GM19043 (cell line): ENCODE data around the gene CCDC106.

Experiments used
- ATAC-seq: cut with Tn5 transposase; IDR thresholded peaks from one replicate; pipeline ENCODE4 v1.9.1; 2021; ENCODE audit warnings: low read depth; ENCODE audit not compliant: unreplicated experiment

The CCDC106 gene

DNA sequence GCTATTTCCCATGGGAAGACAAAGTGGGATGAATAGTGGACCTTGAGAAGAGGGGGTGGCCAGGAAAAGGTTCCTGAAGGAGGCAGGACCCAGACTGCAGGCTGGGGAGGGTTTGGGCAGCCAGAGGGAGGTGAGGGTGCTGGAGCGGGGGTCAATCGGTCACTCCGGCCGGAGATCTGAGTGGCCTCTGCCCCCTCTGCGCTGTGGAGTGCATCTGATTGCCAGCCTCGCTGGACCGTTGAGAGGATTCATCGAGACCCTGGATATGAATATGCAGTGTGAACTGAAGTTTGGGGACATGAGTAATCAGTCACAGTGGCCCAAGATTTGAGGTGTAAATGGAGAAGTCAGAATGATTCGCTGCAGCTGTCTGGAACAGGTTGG, 12.7 kb upstream of the CCDC106 start:
- no peak for ATAC-seq

DNA sequence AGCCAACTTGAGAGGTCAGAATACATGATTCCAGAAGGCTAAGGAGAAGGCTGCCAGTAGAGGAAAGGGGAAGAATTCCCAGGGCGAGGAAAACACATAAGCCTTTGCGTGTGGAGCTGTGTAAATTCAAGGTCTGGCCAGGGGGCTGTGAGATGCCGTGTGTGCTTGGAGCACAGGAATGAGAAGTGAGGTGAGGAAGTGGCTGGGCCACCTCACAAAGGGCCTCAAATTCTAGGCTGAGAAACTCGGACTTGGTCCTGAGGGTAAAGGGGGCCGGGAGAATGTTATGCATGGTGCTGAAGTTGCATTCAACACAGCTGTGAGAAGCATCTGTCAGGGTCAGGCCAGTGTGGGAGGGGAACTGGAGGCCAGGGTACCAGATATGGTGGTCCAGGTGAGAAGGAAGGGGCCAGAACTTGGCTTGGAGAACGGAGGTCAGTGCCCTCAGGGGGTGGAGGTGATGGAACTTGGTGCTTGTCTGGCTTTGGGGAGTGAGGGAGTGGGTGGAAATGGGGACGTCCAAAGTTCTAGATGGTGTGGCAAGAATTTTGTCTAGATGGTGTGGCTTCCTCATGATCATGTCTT, 12.1 kb upstream of the CCDC106 start:
- no peak for ATAC-seq

DNA sequence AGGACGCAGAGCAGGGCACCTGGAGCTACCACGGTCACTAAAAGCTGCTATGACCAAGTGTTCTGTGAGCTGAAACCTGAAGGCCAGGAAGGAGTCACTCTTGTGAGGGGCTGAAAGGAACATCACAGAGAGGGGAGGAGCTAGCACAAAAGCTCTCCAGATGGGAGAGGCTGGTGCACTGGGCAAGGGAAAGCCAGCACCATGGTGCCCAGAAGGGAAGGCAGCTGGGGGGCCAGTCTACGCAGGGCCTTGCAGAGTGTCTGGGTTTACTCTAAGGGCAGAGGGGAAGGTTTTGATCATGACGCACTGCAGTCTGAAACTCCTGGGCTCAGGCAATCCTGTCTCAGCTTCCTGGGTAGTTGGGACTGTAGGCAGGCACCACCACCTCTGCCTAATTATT, 11.3 kb upstream of the CCDC106 start:
- ATAC-seq: no peak

DNA sequence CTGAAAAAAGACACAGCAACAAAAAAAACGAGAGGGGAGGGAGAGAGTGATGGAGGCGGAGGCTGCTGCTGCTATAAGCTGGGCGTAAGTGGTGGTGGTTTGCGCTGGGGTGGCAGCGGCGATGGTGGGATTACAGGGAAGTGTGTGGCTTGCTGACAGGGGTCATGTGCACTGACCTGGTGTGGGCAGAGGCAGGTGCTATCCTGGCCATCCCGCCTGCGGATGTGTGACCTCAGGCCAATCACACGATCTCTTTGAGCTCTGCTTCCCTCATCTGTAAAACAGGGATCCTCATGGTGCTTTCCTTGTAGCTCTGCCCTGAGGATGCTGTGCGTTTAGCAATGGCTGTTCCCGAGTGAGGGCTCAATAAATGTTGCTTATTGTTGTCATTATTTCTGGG, 10.5 kb upstream of the CCDC106 start:
- ATAC-seq: no peak

DNA sequence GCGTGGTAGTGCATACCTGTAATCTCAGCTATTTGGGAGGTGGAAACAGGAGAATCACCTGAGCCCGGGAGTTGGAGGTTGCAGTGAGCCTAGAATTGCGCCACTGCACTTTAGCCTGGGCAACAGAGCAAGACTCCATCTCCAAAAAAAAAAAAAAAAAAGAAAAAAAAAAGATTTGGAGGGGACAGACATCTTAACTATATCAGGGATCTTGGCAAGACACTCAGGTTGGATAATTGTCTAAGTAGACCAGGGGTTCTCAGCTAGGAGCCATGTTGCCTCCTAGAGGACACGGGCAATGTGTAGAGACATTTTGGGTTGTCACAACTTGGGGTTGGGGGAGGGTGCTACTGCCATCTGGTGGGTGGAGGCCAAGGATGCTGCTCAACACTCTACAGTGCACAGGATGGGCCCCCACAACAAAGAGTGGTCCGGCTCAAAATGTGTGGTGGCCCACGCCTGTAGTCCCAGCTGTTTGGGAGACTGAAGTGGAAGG, 9.1 kb upstream of the CCDC106 start:
- ATAC-seq: no peak

DNA sequence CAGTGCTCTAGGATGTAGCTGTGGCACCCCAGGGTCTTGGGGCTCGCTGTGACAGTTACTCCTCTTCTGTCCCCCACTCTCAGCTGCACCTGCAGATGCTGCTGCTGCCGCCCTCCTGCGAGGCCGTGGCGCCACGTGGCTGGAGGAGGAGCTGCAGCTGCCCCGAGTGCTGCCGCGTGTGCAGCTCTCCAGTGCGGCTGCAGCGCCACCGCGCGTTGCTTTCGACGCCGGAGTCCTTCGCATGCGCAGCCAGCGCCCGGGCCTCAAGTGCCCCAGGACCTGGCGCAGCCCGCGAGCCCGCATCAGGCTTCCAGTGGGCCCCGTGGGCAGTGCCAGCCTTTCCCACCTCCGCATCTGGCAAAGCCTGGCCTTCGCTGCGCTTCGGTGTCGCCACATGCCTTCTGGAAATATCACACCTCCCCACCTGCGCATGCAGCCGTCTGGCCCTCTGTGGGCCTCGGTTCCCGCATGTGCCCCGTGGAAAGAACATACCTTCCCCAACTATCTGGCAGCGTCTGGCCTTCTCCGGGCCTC, 7.9 kb upstream of the CCDC106 start:
- no peak for ATAC-seq

DNA sequence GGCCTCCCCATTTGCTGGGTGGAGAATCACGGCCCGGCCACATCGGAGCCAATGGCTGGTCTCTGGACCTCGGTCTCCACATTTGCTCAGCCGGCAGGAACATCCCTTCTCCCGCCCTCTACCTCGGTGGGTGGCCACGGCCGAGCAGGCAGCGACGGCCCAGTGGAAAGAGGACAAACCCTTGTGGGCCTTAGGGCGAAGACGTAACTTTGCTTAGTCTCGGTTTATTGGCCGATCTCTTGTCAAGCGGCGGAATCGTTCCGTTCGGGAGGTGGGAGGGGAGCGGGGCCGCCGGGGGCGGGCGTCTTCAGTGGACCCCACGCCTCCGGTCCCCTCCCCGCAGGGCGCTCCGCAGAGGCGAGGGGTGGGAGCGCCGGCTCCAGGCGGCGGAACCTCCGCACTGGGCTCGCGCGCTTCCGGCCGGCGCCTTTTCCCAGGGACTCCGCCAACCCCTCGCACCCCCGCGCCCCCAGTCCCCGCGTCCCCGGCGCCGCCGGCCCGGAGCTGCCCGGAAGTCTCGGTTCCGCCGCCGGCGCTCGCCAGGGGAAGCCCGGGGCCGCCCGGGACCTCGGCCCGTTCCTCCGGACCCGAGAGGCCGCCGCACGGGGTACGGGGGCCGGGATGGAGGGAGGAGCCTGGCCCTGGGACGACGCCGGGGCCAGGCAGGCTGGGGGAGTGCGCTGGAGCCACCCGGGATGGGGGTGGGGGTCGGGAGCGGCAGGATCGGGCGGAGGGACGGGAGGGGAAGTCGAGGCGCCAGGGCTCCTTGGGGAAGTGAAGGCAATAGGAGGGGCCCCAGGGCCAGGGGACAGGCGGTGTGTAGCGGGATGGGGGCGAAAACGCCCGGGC, 7.2 kb upstream of the CCDC106 start, which contains the start of gene ZNF580:
ZNF580 (plus strand) TSS at position 426 of the 849 bp plus-strand sequence. CDS start 1,507 bp downstream, outside the sequence.
- ATAC-seq: no peak

DNA sequence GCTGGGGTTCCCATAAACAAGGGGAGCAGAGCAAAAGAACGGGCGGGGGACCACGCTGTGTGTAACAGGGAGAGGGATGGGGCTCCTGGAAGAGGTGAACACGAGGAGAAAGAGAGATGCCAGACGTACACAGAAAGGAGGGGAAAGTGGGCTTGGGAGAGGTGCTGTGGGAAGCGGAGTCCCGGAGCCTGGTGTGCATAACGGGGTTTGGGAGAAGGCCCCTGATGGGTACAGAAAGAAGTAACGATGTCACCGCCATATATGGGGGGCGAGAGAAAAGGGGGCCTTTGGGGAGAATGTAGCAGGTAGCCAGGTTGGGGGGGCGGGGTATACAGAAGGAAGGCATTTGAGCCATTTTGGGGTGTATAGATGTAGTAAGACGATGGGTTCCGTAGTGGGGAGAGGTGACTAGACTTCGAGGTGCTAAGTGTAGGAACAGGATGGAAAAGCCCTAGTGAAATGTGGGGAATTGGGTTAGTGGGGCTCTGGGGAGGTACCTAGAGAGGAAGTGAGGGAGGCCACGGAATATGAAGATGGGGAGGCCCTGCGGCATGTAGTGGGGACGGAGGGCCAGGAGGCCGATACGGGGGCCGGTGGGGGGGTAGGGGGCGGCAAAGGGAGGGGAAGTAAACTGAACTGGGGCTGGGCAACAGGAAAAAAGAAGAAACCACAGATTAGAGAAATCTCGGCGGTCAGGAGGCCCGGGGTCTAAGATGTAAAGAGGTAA, 6.4 kb upstream of the CCDC106 start:
- ATAC-seq: no peak

DNA sequence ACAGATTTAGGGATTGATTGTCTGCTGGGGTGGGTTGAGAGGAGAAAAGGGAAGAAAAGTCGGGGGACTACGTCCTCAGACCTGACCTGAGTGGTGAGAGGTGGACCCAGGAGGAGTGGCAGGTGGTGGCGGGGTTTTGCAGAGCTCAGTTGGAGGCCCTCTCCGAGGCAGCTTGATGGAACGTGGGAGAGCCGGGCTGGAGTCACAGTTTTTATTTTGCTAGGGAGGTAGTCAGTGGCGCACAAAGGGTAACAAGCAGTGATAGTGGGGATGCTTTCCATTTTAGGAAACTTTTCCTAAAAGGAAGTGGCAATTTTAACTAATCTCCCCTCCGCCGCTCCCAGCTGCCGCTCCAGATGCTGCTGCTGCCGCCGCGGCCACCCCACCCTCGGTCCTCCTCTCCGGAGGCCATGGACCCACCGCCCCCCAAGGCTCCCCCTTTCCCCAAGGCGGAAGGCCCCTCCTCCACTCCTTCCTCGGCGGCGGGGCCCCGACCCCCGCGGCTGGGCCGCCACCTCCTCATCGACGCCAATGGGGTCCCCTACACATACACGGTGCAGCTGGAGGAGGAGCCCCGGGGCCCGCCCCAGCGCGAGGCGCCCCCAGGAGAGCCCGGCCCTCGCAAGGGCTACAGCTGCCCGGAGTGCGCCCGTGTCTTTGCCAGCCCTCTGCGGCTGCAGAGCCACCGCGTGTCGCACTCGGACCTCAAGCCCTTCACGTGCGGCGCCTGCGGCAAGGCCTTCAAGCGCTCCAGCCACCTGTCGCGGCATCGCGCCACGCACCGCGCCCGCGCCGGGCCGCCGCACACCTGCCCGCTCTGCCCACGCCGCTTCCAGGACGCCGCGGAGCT, 5.6 kb upstream of the CCDC106 start:
- no peak for ATAC-seq

DNA sequence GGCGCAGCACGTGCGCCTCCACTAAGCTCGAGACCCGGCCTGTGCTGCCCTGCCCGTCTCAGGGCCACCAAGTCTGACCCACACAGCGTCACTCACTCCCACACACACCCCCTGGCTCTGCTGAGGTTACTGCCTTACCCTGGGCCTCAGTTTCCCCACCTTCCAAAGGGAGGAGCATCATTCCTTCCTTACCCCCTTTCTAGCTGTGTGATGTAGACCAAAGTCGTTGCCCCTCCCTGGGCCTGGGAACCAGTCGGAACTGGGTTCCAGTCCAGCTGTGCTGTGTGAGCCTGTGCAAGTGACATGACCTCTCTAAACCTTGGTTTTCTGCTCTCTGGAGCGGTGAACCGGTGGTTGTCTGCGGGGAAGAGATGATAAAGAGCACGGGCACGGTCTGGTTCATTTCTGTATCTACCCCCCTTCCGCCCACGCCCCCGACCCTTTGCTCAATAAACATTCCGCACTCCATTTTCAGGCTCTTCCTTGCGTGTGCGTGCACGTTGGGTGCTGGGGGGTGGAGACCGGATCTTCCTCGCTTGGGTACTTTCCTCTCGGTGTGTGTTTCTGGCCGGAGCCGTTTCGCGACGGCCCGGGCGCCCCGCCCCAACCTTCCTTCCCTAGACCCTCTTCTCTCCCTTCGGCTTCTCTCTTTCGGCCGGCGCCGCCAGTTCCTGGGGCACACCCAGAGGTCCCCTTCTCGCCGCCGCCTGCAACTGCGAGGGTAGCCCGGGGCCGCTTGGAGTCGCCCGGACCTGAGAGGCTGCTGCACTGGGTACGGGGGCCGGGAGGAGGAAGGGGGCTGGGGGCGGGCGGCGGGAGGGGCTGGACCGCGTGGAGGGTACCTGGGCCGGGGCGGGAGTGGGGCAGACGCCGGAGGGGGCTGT, 4.8 kb upstream of the CCDC106 start, which contains the start of gene ZNF581:
ZNF581 (plus strand) TSS at position 647 of the 884 bp plus-strand sequence. CDS start 923 bp downstream, outside the sequence.
- no peak for ATAC-seq

DNA sequence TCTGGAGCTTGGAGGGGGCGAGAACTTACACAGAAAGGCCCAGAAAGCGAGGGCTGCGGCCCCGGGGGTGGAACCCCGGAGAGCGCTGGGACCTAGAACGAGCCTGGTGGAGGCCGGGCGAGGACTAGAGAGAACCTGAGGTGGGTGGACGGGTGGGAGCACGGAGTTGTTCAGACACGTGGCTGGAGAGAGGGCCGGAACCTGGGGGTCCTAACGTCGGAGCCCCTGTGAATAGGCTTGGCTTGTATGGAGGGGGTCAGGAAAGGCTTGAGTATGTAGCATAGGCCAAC, 4.2 kb upstream of the CCDC106 start:
- no peak for ATAC-seq

DNA sequence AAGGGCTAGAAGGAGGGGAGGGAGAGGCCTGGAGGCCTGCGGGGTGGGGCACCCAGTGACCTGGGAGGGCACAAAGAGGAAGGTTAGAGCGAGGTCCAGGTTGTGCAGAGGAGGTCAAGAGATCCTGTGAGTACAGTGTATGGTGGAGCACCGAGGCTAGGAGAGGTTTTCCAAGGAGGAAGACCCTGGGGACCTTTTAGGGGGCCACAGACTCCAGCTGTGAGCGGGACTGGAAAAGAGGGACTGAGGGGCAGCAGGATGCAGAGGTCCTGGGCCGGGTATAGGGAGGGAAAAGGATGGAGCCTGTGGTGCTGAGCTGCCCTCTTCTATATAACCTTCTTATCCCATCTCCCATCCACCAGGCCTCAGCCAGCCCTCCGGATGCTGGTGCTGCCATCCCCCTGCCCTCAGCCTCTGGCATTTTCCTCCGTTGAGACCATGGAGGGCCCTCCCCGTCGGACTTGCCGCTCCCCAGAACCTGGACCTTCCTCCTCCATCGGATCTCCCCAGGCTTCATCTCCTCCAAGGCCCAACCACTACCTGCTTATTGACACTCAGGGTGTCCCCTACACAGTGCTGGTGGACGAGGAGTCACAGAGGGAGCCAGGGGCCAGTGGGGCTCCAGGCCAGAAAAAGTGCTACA, 3.7 kb upstream of the CCDC106 start:
- no peak for ATAC-seq

DNA sequence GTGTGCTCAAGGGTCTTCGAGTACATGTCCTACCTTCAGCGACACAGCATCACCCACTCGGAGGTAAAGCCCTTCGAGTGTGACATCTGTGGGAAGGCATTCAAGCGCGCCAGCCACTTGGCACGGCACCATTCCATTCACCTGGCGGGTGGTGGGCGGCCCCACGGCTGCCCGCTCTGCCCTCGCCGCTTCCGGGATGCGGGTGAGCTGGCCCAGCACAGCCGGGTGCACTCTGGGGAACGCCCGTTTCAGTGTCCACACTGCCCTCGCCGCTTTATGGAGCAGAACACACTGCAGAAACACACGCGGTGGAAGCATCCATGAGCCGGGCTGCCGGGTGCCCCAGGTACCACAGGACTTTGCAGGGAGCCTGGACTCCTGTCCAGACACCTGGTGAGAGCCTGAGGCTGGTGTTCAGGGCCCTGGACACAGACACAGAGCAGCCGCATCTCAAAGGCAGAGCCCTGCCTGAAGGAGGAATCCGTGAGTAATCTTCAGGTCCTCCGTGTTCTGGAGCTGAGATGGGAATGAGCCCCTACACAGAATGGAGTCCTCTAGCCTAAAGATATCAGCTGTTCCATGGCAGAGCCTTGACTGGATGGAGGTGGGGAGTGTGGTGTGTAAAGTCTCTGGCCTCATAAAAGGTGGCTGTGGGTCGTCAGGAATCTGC, 3.0 kb upstream of the CCDC106 start:
- ATAC-seq: no peak

DNA sequence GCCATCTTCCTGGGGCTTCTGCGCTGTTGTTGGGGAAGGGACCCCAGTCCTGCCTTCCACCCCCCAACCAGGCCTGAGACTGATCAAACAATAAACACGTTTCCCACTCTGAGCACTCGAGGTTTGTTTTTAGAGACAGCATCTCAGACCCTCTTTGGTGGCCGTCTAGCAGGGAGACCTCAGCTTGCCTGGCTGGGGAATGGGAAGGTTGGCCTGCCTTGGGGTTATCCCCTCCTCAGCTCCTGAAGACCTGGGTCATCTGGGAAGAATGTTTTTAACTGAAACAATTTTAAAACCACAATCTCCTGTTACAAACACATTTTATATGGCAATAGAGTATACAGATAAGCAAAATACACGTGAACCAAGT, 2.5 kb upstream of the CCDC106 start:
- no peak for ATAC-seq

DNA sequence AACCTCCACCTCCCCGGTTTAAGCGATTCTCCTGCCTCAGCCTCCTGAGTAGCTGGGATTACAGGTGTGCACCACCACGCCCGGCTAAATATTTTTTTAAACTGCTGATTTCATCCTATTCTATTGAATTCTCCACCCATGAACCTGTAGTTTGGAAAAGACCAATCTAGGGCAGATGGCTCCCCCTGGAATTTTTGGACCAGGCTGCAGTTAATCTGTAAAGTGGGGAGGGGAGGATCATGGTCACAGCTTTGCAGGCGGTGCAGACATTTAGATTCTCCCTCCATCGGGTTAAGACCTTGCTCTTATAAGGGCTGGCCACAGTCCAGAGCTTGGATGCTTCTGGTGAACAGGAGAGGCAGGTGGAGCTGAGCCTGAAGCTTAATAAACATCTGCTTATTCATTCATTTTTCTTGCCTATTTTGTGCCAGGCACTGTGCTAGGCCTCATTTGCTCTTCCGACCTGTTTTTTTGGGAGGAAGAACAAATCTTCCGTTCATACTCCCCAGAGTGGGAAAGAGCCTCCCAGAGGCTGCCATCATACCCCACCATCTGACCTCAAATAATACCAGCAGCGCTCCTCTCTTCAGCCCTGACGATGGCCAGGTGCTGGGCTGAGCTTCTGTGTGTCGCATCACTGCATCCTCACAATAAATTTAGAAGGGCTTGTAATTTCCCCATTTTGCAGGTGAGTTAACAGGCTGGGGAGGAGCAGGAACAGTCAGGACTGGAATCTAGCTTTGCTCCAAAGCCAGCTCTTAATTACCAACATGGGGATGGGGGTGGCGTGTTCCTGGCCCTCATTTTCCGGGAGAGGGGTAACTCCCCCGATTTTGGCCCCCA, 902 bp upstream of the CCDC106 start:
- no peak for ATAC-seq

DNA sequence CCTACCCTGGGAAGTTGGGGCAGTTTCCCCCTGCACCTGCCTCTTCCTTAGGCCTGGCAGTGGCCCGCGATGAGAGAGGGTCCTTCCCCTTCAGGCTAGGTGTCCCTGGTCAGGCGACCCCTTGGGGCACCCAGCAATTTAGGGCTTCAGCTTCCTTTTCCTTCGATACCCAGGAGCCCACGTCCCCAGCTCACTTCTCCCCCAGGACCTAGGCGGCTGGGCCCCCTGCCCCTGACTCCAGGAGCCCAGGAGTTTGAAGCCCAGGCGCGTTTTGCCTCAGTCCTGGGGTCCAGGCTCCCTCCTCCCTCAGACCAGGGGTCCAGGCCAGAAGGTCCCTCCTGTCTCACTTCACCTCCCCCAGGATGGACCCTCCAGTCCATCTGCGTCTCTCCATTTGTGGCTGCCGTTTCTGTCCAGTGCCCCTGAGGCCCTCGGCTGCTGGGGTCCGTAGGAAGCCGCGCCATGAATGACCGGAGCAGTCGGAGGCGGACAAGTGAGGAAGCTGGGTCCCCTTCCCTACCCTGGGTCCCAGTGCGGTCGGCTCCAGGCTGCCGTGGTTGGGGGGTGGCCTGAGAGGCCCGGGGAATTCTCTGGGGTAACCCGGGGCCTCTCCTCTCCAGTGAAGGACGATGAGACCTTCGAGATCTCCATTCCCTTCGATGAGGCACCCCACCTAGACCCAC, 714 bp downstream of the CCDC106 start:
- no peak for ATAC-seq
